ENCODE measurements around the gene ZBTB45.

GRCh38 chr19:58549664-58550361 is 30.2 kb upstream of the ZBTB45 start:
- TF ChIP-seq CTCF (IDR thresholded peaks at IDR 0.05; ENCODE audit: poor library complexity) (no peak), EZH2 (IDR thresholded peaks at IDR 0.05; ENCODE audit: borderline replicate concordance) (no peak)

Measured in hepatocyte (in vitro differentiated cells).